Smooth muscle cell (in vitro differentiated cells): ENCODE measurements around the gene KCNA2. TPM values are rescaled to one million over a fixed set of nuclear protein-coding genes. Genes with fewer than 3 reads are reported as not detected.

ENCODE experiments used
- DNase-seq: peaks from one replicate; lab custom pipeline; 2025; ENCODE audit not compliant: unreplicated experiment; lab: John Stamatoyannopoulos, UW
- H2AFZ ChIP-seq: fragments of 200-600 bp; sonication (generic); 2 replicates; pipeline ENCODE4 v1.6.0; 2016; ENCODE audit warnings: antibody characterized with exemption, low read depth, mild to moderate bottlenecking
- H3F3A ChIP-seq: fragments of 200-600 bp; sonication (generic); 2 replicates; pipeline ENCODE4 v1.6.0; 2017; ENCODE audit warnings: antibody characterized with exemption, low read depth
- H3K27ac ChIP-seq: fragments of 200-600 bp; sonication (generic); 2 replicates; pipeline ENCODE4 v1.5.1; 2016; ENCODE audit warnings: low read depth, mild to moderate bottlenecking
- H3K27me3 ChIP-seq: fragments of 200-600 bp; sonication (generic); 2 replicates; pipeline ENCODE4 v1.6.1; 2016; ENCODE audit warnings: low read depth, mild to moderate bottlenecking
- H3K36me3 ChIP-seq: fragments of 200-600 bp; sonication (generic); 2 replicates; pipeline ENCODE4 v1.5.1; 2016; ENCODE audit warnings: low read depth
- H3K4me1 ChIP-seq: fragments of 200-600 bp; sonication (generic); 2 replicates; pipeline ENCODE4 v1.5.1; 2016; ENCODE audit warnings: low read depth
- H3K4me2 ChIP-seq: fragments of 200-600 bp; sonication (generic); 2 replicates; pipeline ENCODE4 v1.6.0; 2016; ENCODE audit warnings: mild to moderate bottlenecking
- H3K4me3 ChIP-seq: fragments of 200-600 bp; sonication (generic); 2 replicates; pipeline ENCODE4 v1.5.1; 2016; ENCODE audit warnings: mild to moderate bottlenecking
- H3K79me2 ChIP-seq: fragments of 200-600 bp; sonication (generic); 2 replicates; pipeline ENCODE4 v1.6.0; 2016; ENCODE audit warnings: low read depth, mild to moderate bottlenecking
- H3K9ac ChIP-seq: fragments of 200-600 bp; sonication (generic); 2 replicates; pipeline ENCODE4 v1.6.0; 2016; ENCODE audit warnings: low read depth
- H3K9me3 ChIP-seq: fragments of 200-600 bp; sonication (generic); replicated peaks from 2 replicates; pipeline ENCODE4 v1.5.1; 2016; ENCODE audit warnings: low read depth
- H4K20me1 ChIP-seq: fragments of 200-600 bp; sonication (generic); 2 replicates; pipeline ENCODE4 v1.6.0; 2016; ENCODE audit warnings: low read depth
- WGBS: methylation state at CpG from one replicate; pipeline ENCODE4 v1.1.7; 2016; ENCODE audit warnings: low lambda C conversion rate; 5-methylcytosine and 5-hydroxymethylcytosine counted together
- polyA plus RNA-seq: library from polyadenylated mRNA; unstranded; fragments of >200 nt; fragmentation: Nextera tagmentation; extraction: Ambion mirVana; gene quantifications from 2 replicates; pipeline ENCODE4 v1.2.1, GENCODE V29; 2016
- total RNA-seq: library from RNA; depleted of rRNA; stranded (reverse); fragments of >200 nt; gene quantifications from 2 replicates; pipeline ENCODE4 v1.2.3, GENCODE V29; 2014
- TF ChIP-seq, protein P1 (sequence below): fragments of 200-600 bp; sonication (generic); IDR thresholded peaks from 2 replicates; pipeline ENCODE4 v1.5.1; 2017; ENCODE audit warnings: borderline replicate concordance, mild to moderate bottlenecking, antibody characterized with exemption; ENCODE audit not compliant: insufficient read depth, poor library complexity, severe bottlenecking

Gene KCNA2
- total and polyA plus RNA-seq, 2 experiments from 2014 or later = 0.16 to 0.81 TPM

DNA sequence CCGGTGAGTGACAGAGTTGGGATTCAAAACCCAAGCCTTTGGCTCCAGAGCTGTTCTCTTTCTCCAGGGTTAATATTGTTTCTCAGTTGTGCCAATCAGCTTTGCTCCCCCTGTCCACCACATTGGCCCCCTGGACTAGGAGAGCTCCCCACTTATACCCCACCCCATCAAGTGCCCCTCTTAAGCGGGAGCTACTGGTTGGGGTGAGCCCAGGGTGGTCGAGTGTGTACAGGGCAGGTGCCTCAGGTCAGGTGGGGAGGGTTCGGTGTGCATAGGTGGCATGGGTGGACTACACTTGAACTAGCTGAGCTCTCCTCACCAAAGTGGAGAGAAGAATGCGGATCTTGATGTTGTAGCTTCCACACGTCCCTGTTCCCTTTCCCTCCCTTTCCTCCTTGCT is 14.2 kb downstream of the KCNA2 start:
- no peaks in the 10 kb centered on the region for H3K79me2 ChIP-seq
- H3F3A ChIP-seq = no peaks in the 10 kb centered on the region
- H3K36me3 ChIP-seq = no peaks in the 10 kb centered on the region
- H3K4me2 ChIP-seq = no peak overlapping the region
- H3K4me3 ChIP-seq = no peak overlapping the region
- no peaks in the 10 kb centered on the region for H3K4me1 ChIP-seq
- no peak overlapping the region for H3K27ac ChIP-seq
- no peak overlapping the region for H2AFZ ChIP-seq
- no peaks in the 10 kb centered on the region for H3K9me3 ChIP-seq
- TF ChIP-seq, protein P1, sequence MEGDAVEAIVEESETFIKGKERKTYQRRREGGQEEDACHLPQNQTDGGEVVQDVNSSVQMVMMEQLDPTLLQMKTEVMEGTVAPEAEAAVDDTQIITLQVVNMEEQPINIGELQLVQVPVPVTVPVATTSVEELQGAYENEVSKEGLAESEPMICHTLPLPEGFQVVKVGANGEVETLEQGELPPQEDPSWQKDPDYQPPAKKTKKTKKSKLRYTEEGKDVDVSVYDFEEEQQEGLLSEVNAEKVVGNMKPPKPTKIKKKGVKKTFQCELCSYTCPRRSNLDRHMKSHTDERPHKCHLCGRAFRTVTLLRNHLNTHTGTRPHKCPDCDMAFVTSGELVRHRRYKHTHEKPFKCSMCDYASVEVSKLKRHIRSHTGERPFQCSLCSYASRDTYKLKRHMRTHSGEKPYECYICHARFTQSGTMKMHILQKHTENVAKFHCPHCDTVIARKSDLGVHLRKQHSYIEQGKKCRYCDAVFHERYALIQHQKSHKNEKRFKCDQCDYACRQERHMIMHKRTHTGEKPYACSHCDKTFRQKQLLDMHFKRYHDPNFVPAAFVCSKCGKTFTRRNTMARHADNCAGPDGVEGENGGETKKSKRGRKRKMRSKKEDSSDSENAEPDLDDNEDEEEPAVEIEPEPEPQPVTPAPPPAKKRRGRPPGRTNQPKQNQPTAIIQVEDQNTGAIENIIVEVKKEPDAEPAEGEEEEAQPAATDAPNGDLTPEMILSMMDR = no peak
- 85% methylated on average over 6 of the region's 6 CpGs for WGBS
- DNase-seq = no peak
- H3K9ac ChIP-seq = no peak overlapping the region
- no peaks in the 10 kb centered on the region for H4K20me1 ChIP-seq
- H3K27me3 ChIP-seq = peaks cover 27% of the 10 kb centered on the region

DNA sequence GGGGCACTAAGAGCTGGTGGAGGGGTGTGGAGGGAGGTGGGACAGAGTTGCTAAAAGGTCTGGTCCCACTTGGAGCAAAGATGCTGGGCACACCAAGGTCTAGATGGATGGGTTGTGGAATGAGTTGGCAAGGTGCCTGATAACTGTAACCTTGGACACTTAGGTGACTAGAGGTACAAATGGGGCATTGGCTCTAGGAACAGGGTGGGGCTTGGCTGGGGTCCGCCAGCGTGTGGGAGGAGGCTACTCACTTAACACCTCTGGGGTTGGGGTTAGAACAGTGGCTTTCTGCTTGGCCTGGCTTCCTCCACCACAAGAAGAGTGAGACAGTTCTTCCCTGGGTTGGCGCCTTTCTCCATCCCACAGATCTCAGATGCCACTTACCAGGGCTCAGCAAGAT is 17.2 kb downstream of the KCNA2 start:
- Histone ChIP-seq H2AFZ (no peak overlapping the region), H3K4me2 (no peak overlapping the region), H3K4me3 (no peak overlapping the region), H3K27me3 (peaks cover 30% of the 10 kb centered on the region), H3F3A (no peaks in the 10 kb centered on the region), H3K4me1 (no peaks in the 10 kb centered on the region), H3K79me2 (no peaks in the 10 kb centered on the region), H4K20me1 (no peaks in the 10 kb centered on the region), H3K9ac (no peak overlapping the region), H3K9me3 (no peaks in the 10 kb centered on the region), H3K27ac (no peak overlapping the region), H3K36me3 (no peaks in the 10 kb centered on the region)
- 86% methylated on average over 3 of the region's 3 CpGs for WGBS
- TF ChIP-seq, protein P1 = no peak
- no peak for DNase-seq

DNA sequence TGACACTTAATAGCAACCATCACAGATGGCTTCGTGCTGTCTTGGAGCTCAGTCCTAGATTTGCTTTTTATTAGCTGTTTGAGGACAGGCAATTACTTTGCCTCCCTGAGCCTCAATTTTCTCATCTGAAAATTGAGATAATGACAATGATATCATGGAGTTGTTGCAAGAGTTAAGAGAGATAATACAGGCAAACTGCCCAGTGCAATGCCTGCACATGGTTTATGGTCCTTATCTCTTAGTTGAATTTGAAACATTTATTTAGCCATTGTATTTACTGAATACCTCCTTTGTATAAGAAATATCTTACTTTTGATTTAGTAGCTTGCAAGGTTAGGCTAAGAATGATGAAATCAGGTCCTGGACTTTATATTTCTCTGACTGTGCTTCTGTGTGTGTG is 17.7 kb downstream of the KCNA2 start:
- Histone ChIP-seq H3K4me3 (no peak overlapping the region), H3K79me2 (no peaks in the 10 kb centered on the region), H2AFZ (no peak overlapping the region), H3K9ac (no peak overlapping the region), H3K27ac (no peak overlapping the region), H4K20me1 (no peaks in the 10 kb centered on the region), H3K9me3 (no peaks in the 10 kb centered on the region), H3K36me3 (no peaks in the 10 kb centered on the region), H3F3A (no peaks in the 10 kb centered on the region), H3K27me3 (peaks cover 30% of the 10 kb centered on the region), H3K4me2 (no peak overlapping the region), H3K4me1 (no peaks in the 10 kb centered on the region)
- 79% methylated on average over 1 of the region's 1 CpG for WGBS
- no peak for DNase-seq
- TF ChIP-seq, protein P1 = no peak

DNA sequence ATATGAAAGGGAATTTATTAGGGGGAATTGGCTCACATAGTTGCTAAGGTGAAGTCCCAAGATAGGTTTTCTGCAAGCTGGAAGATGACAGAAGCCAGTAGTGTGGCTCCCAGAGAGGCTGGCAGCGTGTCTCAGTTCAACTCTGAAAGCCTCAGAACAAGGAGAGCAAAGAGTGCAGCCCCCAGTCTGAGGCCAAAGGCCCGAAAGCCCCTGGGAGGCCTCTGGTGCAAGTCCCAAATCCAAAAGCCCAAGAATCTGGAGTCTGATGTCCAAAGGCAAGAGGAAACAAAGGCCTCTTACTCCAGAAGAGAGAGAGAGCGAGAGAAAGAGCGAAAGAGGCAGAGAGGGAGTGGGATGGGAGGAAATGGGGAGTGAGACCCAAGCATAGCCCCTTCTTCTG is 18.3 kb downstream of the KCNA2 start:
- Histone ChIP-seq H3K36me3 (no peaks in the 10 kb centered on the region), H3K4me3 (no peak overlapping the region), H2AFZ (no peak overlapping the region), H3K9ac (no peak overlapping the region), H3K27ac (no peak overlapping the region), H3F3A (no peaks in the 10 kb centered on the region), H4K20me1 (no peaks in the 10 kb centered on the region), H3K4me2 (no peak overlapping the region), H3K27me3 (peaks cover 30% of the 10 kb centered on the region), H3K79me2 (no peaks in the 10 kb centered on the region), H3K9me3 (no peaks in the 10 kb centered on the region), H3K4me1 (no peaks in the 10 kb centered on the region)
- 86% methylated on average over 4 of the region's 4 CpGs for WGBS
- TF ChIP-seq, protein P1 = no peak
- no peak for DNase-seq
